ENCODE results near the gene EXTL2. TPM values are rescaled to one million over a fixed set of nuclear protein-coding genes. Genes with fewer than 3 reads are reported as not detected.

EXTL2 gene
- 10 to 100 TPM; 25.1 to 33.3 TPM for total RNA-seq

GRCh38 chr1:100894603-100895539, at the start of gene EXTL2:
TSS of gene EXTL2 (minus strand) at chr1:100894842. CDS start at chr1:100888757, 6,085 bp downstream.

GRCh38 chr1:100895540-100896480, 1.2 kb upstream of the EXTL2 start, which contains the start of gene SLC30A7:
TSS of gene SLC30A7 (plus strand) at chr1:100896090. CDS start at chr1:100896263, 173 bp downstream.

Other genes with a start within 250 kb of the EXTL2 start
- gene VCAM1, start 175.1 kb downstream of the EXTL2 start, total RNA-seq: under 1 TPM; under 0.01 TPM
- 10 to 100 TPM; 45.1 to 56.3 TPM for gene SLC30A7, start 1.2 kb upstream of the EXTL2 start, total RNA-seq
- gene DPH5, start 130.9 kb upstream of the EXTL2 start, total RNA-seq: 10 to 100 TPM; 26.8 to 28.0 TPM